ENCODE data around the gene RBM17. TPM values are rescaled to one million over a fixed set of nuclear protein-coding genes. Genes with fewer than 3 reads are reported as not detected.

The RBM17 gene
- total RNA-seq, 6 experiments from 2014 or later = 11.9 to 40.6 (median 28.1) TPM

- Histone ChIP-seq H3K36me3 (no peaks in the 10 kb centered on the region), H3K27me3 (no peaks in the 10 kb centered on the region), H3K27ac (peak overlapping the region in 1 of 3 donors; percentile 8), H3K9me3 (no peaks in the 10 kb centered on the region), H3K4me3 (no peak overlapping the region), H3K4me1 (no peaks in the 10 kb centered on the region)
- TF ChIP-seq CTCF (IDR thresholded peaks at IDR 0.05) (no peak), POLR2A (IDR thresholded peaks at IDR 0.05) (no peak)
- DNase-seq (peak in 1 of 3 donors; percentile 24), ATAC-seq (peak; percentile 68 to 81 (median 72))
- 39% methylated on average over 4 of the region's 4 CpGs for WGBS (ENCODE audit: insufficient coverage, low coverage, low lambda C conversion rate, missing lambda C conversion rate)
- intact Hi-C loops (cut with DNase I) = no loop called here
Observed at GRCh38 chr10:6065835-6066234, 23.0 kb upstream of the RBM17 start.

GRCh38 chr10:6067457-6067856 lies 21.4 kb upstream of the RBM17 start:
- Histone ChIP-seq H3K36me3 (no peaks in the 10 kb centered on the region), H3K27me3 (no peaks in the 10 kb centered on the region), H3K27ac (no peak overlapping the region), H3K4me3 (no peak overlapping the region), H3K4me1 (no peaks in the 10 kb centered on the region), H3K9me3 (no peaks in the 10 kb centered on the region)
- 55% methylated on average over 4 of the region's 4 CpGs for WGBS (ENCODE audit: insufficient coverage, low coverage, low lambda C conversion rate, missing lambda C conversion rate)
- no peak for ATAC-seq
- no peak for DNase-seq
- no peak for TF ChIP-seq CTCF (IDR thresholded peaks at IDR 0.05)
- TF ChIP-seq POLR2A (IDR thresholded peaks at IDR 0.05) = no peak
- intact Hi-C loops (cut with DNase I) = no loop called here

- TF ChIP-seq POLR2A (IDR thresholded peaks at IDR 0.05) = no peak
- no peak for TF ChIP-seq CTCF (IDR thresholded peaks at IDR 0.05)
- intact Hi-C loops (cut with DNase I) = no loop called here
- no peaks in the 10 kb centered on the region for H3K4me1 ChIP-seq
- H3K36me3 ChIP-seq = no peaks in the 10 kb centered on the region
- no peaks in the 10 kb centered on the region for H3K9me3 ChIP-seq
- H3K4me3 ChIP-seq = no peak overlapping the region
- no peaks in the 10 kb centered on the region for H3K27me3 ChIP-seq
- H3K27ac ChIP-seq = no peak overlapping the region
- DNase-seq (no peak), ATAC-seq (no peak)
- WGBS (ENCODE audit: insufficient coverage, low coverage, low lambda C conversion rate, missing lambda C conversion rate) = 63% methylated on average over 4 of the region's 6 CpGs
Observed at GRCh38 chr10:6068006-6068405, 20.8 kb upstream of the RBM17 start.

- Histone ChIP-seq H3K36me3 (no peaks in the 10 kb centered on the region), H3K27me3 (no peaks in the 10 kb centered on the region), H3K4me1 (no peaks in the 10 kb centered on the region), H3K4me3 (no peak overlapping the region), H3K27ac (no peak overlapping the region), H3K9me3 (no peaks in the 10 kb centered on the region)
- TF ChIP-seq CTCF (IDR thresholded peaks at IDR 0.05) (no peak), POLR2A (IDR thresholded peaks at IDR 0.05) (no peak)
- ATAC-seq (peak; percentile 47 to 65 (median 52)), DNase-seq (no peak)
- 47% methylated on average over 7 of the region's 8 CpGs for WGBS (ENCODE audit: insufficient coverage, low coverage, low lambda C conversion rate, missing lambda C conversion rate)
- intact Hi-C loops (cut with DNase I) = no loop called here
Observed at GRCh38 chr10:6068422-6068821, 20.4 kb upstream of the RBM17 start.
